ENCODE measurements around the gene GPRC5D. TPM values are rescaled to one million over a fixed set of nuclear protein-coding genes. Genes with fewer than 3 reads are reported as not detected.
A peak's percentile ranks its signal among the peaks of the same experiment; 100 is the strongest.

The GPRC5D gene
- total RNA-seq, 1 experiment from 2014 or later: not detected

DNA sequence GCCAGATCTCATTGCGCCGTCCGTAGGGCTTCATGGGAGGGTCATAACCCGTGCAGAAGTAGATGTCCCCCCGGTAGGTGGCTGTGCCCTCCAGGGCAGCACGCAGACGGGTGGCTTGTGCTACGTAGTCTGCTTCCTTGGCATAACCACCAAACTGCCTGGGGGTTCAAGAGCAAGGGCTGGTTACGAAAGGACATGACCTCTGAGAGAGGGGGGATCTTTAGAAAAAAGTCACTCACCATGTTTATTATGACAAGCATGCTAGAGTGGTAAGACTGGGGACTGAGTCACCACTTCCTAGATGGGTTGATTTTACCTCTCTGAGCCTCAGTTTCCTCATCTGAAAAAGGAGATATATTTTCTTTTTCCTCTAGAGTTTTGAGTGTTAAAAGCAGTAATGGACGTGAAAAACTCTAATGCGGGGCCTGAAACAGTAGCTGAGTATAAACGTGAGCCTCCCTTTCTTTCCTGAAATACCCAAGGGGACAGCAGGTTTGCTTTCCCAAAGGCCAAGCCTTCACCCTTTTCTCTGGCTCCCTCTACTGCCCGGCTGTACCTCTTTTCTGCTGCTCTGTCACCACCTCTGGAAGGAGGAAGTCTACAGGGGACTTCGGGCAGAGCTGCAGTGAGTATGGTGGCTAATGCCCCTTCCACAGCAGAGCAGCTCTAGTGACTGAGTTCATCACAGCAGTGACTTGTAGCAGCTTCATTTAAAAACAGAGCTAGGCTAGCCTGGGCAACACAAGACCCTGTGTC is 23.5 kb upstream of the GPRC5D start:
- no peak overlapping the region for H3K27ac Mint-ChIP-seq (ENCODE audit: unreplicated experiment)
- H3K27me3 Mint-ChIP-seq (ENCODE audit: unreplicated experiment): no peaks in the 10 kb centered on the region
- BruUV-seq (replicated peaks): no TSS peak
- H3K4me3 Mint-ChIP-seq (ENCODE audit: low read depth, unreplicated experiment): no peak overlapping the region
- H3K36me3 Mint-ChIP-seq (ENCODE audit: insufficient read depth, unreplicated experiment): no peaks in the 10 kb centered on the region
- intact Hi-C loops (cut with micrococcal nuclease; ENCODE audit: unreplicated experiment): loop anchor here (5.0 to 10.0 kb wide), 2 partner anchors 58 to 251 kb away; no protein-coding TSS in a partner anchor
- peak; percentile 59 for TF ChIP-seq CTCF (IDR thresholded peaks at IDR 0.05; ENCODE audit: unreplicated experiment)
- H3K9me3 Mint-ChIP-seq (ENCODE audit: low read depth, unreplicated experiment): peaks cover 11% of the 10 kb centered on the region
- CTCF ChIA-PET: interaction anchor here (0.6 to 2.2 kb wide), 17 partner anchors 10 to 1133 kb away, joined by 3 to 12 read pairs (median 4); partner anchors contain the start of gene DDX47
- peaks cover 8% of the 10 kb centered on the region for H3K4me1 Mint-ChIP-seq (ENCODE audit: low read depth, unreplicated experiment)
- DNase-seq: peak; percentile 78

DNA sequence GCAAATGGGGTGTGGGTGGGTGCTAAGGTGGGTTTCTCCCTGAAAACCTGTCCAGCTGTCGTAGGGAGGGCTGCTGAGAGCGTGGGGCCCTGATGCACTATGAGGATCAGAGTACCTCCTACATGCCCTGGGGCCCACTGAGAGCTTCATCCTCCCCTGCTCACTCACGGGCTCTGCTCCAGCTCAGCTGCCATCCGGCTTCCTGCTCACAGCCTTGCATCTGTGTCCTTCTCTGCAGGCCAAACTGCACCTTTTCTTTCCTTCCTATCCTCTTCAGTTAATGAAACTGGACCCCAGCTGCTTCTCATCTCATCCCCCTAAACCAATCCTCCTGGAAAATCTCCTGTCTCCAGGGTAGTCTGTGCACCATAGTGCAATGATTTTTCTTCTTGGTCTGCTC is 22.2 kb upstream of the GPRC5D start:
- intact Hi-C loops (cut with micrococcal nuclease; ENCODE audit: unreplicated experiment): loop anchor here (10.0 kb wide), 1 partner anchor 249 kb away; no protein-coding TSS in a partner anchor
- CTCF ChIA-PET: interaction anchor here (2.2 kb wide), 1 partner anchor 184 kb away, joined by 7 read pairs; no protein-coding TSS in a partner anchor
- no peak overlapping the region for H3K4me3 Mint-ChIP-seq (ENCODE audit: low read depth, unreplicated experiment)
- BruUV-seq (replicated peaks): no TSS peak
- peaks cover 11% of the 10 kb centered on the region for H3K9me3 Mint-ChIP-seq (ENCODE audit: low read depth, unreplicated experiment)
- TF ChIP-seq CTCF (IDR thresholded peaks at IDR 0.05; ENCODE audit: unreplicated experiment): no peak
- no peaks in the 10 kb centered on the region for H3K27me3 Mint-ChIP-seq (ENCODE audit: unreplicated experiment)
- H3K27ac Mint-ChIP-seq (ENCODE audit: unreplicated experiment): no peak overlapping the region
- no peak for DNase-seq
- H3K4me1 Mint-ChIP-seq (ENCODE audit: low read depth, unreplicated experiment): peaks cover 8% of the 10 kb centered on the region
- H3K36me3 Mint-ChIP-seq (ENCODE audit: insufficient read depth, unreplicated experiment): no peaks in the 10 kb centered on the region

DNA sequence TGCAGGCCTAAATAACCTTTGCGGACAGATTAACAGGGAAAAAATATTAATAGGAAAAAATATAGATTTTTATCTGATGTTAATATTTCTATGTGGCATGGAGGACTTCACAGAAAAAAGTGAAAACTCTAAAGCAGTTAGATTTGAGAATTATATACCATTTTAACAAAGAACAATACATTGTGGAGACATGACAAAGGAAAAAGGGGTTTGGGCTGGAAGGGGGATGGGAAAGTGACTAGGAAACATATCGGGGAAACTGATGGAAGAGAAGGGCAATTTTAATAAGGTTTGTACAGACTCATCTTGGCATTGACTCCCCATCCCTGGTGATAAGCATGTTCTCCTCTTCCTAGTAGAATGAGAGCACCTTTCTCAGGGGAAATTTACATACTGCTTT is 21.0 kb upstream of the GPRC5D start:
- no peaks in the 10 kb centered on the region for H3K27me3 Mint-ChIP-seq (ENCODE audit: unreplicated experiment)
- DNase-seq: no peak
- no peak overlapping the region for H3K27ac Mint-ChIP-seq (ENCODE audit: unreplicated experiment)
- no peaks in the 10 kb centered on the region for H3K36me3 Mint-ChIP-seq (ENCODE audit: insufficient read depth, unreplicated experiment)
- TF ChIP-seq CTCF (IDR thresholded peaks at IDR 0.05; ENCODE audit: unreplicated experiment): no peak
- H3K4me3 Mint-ChIP-seq (ENCODE audit: low read depth, unreplicated experiment): no peak overlapping the region
- intact Hi-C loops (cut with micrococcal nuclease; ENCODE audit: unreplicated experiment): loop anchor here (10.0 kb wide), 1 partner anchor 248 kb away; no protein-coding TSS in a partner anchor
- H3K9me3 Mint-ChIP-seq (ENCODE audit: low read depth, unreplicated experiment): peaks cover 11% of the 10 kb centered on the region
- peaks cover 8% of the 10 kb centered on the region for H3K4me1 Mint-ChIP-seq (ENCODE audit: low read depth, unreplicated experiment)
- no TSS peak for BruUV-seq (replicated peaks)
- CTCF ChIA-PET: no interaction called here

DNA sequence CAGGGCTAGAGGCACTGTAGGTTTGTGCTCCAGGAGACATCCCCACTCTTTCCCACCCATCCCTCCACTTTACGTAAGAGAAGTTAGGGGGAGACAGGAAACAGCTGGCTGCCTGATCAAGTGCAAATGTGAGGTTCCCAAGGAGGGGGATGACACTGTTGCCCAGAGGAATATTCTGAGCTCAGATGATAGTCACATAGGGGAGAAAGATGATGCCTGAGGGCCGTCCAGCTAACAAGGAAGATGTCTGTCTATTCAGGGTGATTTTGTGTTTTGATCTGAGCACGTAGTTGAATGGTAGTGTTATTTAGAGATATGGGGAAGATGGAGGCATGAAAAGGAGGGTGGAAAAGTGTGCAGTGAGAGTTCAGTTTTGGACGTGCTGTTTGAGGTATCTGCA is 13.9 kb upstream of the GPRC5D start:
- Mint-ChIP-seq H3K36me3 (ENCODE audit: insufficient read depth, unreplicated experiment) (no peaks in the 10 kb centered on the region), H3K27ac (ENCODE audit: unreplicated experiment) (no peak overlapping the region), H3K4me3 (ENCODE audit: low read depth, unreplicated experiment) (no peak overlapping the region), H3K4me1 (ENCODE audit: low read depth, unreplicated experiment) (no peaks in the 10 kb centered on the region), H3K27me3 (ENCODE audit: unreplicated experiment) (no peaks in the 10 kb centered on the region), H3K9me3 (ENCODE audit: low read depth, unreplicated experiment) (peaks cover 9% of the 10 kb centered on the region)
- BruUV-seq (replicated peaks): no TSS peak
- CTCF ChIA-PET: no interaction called here
- no peak for DNase-seq
- intact Hi-C loops (cut with micrococcal nuclease; ENCODE audit: unreplicated experiment): no loop called here
- no peak for TF ChIP-seq CTCF (IDR thresholded peaks at IDR 0.05; ENCODE audit: unreplicated experiment)
